Fibroblast of peridontal ligament (primary cell): Measurements from ENCODE around the gene FHIT.

Source experiments
- DNase-seq: peaks from one replicate; pipeline ENCODE4 v3.0.0-alpha.2; 2010; ENCODE audit errors: extremely low read depth

Gene FHIT

DNA sequence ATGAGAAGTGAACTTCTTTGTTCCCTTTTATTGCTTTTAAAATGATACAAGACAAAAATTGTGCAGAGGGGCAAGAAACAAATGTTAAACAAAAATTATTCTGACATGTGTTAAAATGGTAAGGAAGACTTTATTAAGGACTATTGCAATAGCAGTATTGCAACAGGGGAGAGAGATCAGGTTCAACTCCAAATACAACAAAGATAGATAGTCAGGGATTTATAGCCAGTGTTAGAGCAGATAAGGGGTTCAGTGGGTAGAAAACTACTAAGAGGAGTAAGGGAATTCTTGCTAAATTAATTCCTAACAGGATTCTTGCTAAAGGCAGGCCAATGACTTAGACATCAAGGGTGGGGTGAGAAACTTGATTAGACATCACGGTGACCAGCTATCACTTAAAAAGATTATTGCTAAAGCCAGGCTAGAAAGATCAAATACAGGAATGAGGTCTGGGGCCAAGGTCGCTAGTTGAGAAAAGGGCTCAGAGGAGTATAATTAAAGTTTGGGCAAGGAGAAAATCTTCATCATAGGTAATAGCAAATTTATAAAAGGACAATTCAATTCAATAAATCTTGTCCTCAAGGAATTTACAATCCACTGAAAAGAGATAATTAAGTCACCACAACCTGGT, 81.5 kb downstream of the FHIT start:
- DNase-seq: no peak

DNA sequence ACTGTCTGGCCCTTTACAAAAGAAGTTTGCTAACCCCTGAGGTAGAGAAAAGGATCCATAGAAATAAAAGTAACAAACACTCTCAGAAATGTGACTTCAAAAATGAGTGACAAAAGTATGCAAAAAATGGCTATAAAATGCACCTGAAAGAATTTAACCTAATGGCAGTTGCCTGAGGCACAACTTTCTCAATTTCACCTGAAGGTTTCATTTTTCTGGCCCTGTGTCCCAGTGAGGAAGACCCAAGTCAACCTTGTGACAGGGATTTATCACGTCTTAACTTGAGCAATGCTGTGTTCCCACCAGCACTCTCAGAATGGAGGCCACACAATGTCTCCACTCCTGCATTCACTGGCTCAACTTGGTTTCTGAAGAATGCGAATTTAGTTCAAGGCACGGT, 83.0 kb downstream of the FHIT start:
- DNase-seq: no peak

DNA sequence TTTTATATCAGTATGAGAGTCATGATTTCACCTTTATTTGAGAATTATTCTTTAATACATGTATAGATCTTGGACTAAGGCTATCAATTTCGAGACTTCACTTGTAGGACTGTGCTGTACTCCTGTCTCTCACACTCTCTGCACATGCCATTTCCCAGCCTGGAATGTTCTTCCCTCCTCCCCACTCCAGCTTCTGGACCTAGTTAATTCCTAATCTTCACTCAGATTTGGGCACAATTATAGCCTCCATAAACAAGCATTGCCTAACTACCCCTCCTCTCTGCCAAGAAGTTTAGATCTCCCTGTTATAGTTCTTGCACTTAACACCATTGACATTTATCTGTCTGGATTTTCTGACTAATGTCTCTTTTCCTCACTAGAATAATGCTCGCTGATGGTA, 88.3 kb downstream of the FHIT start:
- no peak for DNase-seq

DNA sequence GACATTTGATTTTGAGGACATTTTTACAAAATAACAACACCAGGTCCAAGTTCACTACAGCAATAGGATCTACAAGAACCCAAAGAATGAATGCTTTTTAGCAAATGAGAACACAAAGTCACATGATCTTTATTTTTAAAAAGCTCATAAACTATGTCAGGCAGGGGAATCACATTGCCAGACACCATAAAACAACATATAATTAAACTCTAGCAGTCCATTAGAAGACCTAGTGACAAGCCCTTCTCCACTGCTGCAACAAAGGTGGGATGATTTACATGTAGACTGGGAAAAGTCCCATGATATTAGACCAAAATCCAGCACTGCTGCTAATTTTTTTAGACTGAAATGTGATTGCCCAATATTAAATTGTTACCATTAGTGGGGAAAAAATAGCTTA, 92.6 kb downstream of the FHIT start:
- DNase-seq: no peak

DNA sequence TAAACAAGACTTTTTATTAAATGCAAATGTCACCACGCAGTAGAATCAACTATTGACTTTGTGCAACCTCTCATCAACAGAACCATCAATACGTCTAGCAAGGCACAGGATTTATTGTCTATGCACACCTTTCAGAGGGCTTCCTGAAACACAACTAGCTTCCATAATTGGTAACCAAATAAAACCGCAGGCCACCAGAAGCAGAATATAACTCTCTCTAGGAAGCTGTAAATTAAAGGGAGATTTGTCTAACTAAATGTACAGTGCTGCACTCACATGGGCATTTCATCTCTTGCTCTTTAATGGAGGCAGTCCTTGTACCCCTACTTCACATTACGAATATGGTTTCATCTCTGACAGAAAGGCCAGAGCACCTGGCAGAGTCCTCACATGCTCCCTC, 93.0 kb downstream of the FHIT start:
- DNase-seq: no peak

GRCh38 chr3:61157414-61157813, 93.8 kb downstream of the FHIT start:
- DNase-seq: no peak

DNA sequence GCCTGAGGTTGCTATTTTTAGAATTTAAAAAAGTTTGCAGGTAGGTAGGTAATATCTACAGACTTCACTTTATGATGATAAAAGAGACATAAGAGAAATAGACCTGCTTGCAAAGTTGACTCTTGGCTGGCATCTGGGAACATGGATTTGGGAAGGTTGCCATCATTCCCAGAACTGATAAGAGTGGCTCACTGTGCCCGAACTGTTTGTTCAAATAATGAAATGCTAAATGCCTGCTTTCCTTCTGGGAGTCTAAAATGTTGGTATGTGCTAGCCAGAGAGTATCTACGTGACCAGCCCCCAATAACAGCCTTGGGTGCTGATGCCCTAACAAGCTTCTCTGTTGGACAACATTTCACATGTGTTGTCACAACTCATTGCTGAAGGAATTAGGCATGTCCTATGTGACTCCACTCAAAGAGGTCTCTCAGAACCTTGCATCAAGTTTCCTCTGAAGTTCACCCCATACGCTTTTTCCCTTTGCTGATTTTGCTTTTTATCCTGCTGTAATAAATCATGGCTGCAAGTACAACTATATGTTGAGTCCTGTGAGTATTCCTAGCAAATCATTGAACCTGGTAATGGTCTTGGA, 95.5 kb downstream of the FHIT start:
- DNase-seq: no peak

DNA sequence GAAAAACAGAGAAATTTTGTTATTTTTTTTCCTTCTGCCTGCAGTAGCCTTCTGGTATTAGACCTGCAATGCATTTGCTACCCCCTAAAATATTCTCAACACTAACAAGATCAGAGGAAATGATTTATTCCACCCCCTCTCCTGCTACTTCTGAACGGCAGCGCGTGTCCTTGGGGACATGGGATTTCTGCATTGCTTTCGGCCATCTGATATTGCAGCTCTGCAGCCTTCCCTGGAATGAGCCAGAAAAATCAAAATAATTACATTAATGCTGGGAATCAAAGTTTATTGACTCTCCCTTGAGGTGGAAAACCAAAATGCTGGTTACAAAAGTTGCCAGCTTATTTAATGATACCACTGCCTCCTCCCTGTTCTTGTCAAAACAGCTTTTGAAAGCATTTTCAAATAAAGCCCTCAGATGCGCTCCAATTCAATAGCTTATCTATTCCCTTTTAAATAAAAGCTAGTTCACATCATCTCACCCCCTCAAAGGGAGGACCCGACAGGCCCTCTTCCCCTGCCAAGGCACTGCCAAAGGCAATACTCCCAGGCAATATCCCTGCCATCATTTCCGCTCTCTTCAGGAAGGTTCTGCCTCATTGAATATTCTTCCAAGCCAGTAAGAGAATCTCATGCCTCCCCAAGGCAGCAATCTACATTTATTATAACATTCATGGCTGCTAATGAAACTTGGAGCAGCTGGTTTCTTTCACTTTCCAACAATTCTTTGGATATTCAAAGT, 96.6 kb downstream of the FHIT start:
- DNase-seq: no peak

DNA sequence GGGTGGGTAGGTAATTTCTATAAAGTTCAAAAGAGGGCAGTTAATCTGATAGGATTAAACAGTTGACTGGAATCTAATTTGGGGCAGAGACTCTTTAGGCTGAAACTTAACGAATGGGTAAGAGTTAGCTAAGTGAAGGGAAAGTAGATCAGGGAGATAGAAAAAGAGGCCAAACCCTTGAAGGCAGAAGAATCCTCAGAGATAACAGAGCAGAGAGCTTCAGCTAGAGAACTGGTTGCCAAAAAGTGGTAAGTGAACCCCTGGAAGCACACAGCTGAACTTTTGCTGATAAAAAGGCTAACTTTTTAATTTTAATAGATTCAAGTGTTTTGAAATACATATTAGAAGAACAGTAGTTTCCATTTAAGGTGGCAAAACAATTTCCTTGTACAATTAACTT, 99.2 kb downstream of the FHIT start:
- no peak for DNase-seq

DNA sequence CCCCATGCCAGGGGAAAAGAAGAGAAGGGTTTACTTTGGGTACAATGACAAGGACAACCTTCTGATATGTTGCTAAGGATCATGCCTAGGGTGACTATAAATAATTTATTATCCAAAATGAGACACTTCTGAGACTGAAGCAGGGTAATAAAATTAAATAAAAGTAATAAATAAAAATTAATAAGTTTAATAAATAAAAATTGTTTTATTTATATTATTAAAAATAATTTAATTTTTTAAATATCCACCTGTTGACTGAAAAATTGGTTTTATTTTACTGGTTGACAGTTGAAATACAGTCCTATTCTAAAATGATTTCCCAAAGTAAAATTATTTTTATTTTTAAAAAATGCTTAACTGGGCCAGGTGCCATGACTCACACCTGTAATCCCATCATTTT, 102.0 kb downstream of the FHIT start:
- no peak for DNase-seq

GRCh38 chr3:61146010-61146890, 105.0 kb downstream of the FHIT start:
- DNase-seq: no peak

- DNase-seq: no peak
These were observed 109.6 kb downstream of the FHIT start for GRCh38 chr3:61141697-61142096.

DNA sequence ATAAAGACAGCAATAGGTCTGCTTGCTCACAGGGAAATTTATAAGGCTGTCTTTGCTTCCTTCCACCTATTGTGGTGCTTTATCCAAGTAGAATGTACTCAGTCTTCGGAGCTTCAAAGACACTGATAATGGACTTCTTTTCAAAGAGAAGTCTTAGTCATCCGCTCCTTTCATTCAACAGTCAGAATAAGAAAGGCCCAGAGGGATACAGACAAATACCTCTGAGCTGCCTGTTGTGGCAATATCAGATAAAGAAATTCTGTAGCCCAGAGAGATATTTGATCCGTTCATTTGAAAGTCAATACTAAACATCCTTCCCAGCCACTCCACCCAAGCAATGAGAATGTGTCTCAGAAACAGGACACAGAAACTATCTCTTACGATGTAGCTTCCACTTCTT, 110.0 kb downstream of the FHIT start:
- DNase-seq: no peak

DNA sequence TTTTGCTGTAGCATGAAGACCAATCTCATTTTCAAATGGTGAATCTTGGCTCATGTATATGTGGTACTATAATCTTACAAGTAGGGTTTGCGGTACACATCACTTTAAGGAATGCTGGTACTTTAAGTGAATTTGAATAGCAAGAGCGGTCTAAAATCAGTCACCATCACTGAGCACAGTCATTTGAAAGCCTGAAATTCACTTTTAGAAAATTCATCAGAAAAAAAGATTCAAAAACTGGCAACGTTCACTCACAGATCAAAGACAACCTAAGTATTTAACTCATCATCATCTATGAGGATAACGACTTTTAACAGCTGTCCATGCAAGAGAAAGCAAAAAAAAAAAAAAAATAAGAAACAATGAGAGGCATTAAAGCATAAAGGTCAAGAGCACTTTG, 111.6 kb downstream of the FHIT start:
- DNase-seq: no peak

DNA sequence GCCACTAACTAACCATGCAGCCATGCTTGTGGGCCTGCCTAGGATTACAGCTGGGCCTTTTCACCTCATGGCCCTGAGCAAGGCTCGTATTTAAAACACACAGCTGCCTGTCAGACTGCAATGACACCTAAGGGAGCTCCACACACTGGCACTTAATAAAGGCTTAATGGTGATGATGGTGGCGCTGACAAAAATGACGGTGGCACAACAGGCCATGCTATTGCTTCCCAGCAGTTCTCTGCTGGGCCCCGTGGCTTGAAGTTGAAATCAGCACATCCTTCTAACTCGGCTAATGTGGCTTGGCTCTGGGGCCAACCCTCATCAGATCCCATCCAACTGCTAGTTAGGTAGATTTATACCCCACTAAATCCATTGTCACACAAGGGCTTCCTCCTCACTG, 112.9 kb downstream of the FHIT start:
- DNase-seq: no peak

GRCh38 chr3:61136191-61136590, 115.1 kb downstream of the FHIT start:
- DNase-seq: no peak

GRCh38 chr3:61134532-61134931, 116.7 kb downstream of the FHIT start:
- no peak for DNase-seq

DNA sequence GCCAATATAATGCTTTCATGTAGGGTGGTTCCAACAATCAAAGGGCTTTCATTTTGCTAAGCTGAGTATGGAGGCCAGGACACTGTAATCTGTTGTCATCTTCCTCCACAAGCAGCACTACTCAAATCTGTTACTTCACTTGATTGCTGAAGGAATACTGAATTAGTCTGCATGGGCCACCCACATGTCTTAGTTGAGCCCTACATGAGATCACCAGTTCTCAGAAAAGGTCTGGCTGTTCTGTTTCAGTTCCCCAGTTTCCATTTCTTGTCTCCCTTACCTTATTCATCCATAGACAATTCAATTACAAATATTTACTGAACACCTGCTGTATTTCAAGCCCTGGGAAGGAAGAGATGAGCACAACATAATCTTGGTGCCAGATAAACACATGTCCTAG, 119.2 kb downstream of the FHIT start:
- no peak for DNase-seq

DNA sequence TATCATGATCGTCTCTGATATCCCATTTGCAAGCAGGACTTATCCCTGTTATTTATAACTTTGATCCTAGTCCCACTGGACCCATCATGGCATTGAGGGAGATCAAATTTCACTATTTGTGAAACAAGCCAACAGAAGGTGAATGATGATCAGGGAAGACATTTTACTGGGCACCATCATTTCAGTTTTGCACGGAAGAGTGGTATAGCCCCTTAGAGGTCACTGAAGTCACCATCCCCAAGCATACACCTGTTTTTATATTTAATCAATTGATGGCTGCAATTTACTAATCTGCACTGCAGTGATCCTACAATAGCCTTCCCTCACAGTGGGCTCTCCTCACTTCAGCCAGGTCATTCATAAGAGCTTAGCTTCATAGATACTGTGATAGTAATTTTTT, 132.4 kb downstream of the FHIT start:
- DNase-seq: no peak

DNA sequence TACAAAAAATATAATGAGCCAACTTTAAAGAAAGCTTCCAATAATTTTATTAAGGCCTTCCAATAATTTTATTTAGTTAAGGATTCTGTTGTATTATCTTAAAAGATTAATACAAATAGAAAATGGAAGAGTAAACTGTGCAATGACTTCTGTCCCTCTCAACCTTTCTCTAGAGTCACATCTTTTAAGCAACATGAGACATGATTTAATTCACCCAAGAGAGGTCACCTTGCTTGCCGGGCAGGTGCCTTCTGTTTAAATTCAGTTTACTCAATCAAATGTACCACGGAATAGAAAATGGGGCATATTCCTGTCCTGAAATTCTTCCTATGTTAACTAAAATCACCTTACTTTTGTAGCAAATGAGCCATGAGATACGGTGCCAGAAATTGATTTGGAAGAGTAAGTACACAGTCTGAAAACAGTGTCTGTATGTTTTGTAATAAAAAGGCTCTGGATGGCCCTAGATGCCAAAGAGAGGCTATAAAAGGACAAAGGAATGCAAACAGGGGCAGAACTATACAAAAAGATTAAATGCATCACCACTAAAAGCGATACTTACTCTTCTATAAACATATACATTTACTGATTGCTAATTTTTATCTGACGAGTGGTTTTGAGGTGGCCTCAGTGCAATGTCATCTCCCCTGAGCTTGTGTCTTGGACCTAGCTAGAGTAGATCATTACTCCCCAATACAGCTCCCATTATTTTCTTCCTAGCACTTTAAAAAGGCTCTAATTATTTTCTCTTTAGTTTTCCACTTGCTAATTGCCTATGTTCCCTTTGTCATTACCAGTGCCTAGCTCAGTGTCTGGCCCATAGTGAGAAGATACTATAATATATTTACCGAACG, 134.0 kb downstream of the FHIT start:
- no peak for DNase-seq

DNA sequence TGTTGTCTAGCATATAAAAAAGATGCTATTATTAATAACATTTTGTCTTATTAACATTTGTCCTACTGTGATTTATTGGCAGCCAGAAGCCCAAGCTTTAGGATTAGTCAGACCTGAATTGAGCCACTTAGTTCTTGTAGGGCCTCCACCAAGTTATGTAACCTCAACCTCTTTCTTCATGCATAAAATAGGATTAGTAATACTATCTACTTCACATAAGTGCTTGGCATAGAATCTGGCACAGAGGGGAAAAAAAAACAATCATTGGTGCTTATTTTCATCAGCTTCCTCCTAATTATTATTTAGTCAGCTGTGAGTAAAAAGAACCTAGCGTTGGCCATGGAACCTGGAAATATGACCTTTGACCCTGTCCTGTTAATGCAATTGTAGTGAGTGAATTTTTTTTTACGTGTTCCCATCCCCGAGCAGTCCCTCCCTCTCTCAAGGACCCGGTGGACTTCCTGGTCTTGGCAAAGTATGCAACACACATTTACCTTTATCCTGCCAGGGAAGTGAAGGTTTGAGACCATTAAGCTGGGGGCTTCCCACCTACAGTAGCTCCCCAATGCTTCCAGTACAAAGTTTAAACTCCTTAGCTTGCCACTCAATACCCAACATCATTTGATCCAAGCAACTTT, 136.8 kb downstream of the FHIT start:
- no peak for DNase-seq
